Effector CD8-positive, alpha-beta T cell (primary cell): Measurements from ENCODE around the gene TMEM52.
A peak's percentile ranks its signal among the peaks of the same experiment; 100 is the strongest.

Source experiments
- DNase-seq: peaks from one replicate; lab custom pipeline; 2025; lab: John Stamatoyannopoulos, UW

TMEM52 gene

GRCh38 chr1:1926886-1927660, 8.0 kb upstream of the TMEM52 start:
- DNase-seq: no peak

- no peak for DNase-seq
Measured at GRCh38 chr1:1926346-1926811, 7.3 kb upstream of the TMEM52 start.

- no peak for DNase-seq
Measured at GRCh38 chr1:1925437-1926345, 6.6 kb upstream of the TMEM52 start.

GRCh38 chr1:1924849-1925248, 5.8 kb upstream of the TMEM52 start:
- DNase-seq: no peak

DNA sequence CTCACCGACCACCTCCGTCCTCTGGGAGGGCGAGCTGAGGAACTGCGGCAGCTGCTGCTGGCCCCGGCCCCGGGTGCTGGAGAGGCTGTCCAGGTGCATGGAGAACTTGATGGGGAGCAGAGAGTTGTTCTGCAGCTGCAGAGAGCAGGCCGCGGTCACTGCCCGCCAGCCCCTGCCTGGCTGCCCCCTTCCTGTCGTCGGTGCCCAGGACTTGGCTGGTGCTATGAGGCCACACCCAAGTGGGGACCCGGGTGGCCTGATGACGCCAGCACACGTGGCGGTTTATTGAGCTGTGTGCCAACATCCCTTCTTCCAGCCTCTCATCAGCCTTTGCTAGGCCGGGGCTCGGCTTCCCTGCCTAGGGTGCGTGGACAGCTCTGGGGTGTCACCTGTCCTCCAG, 5.3 kb upstream of the TMEM52 start:
- no peak for DNase-seq

- no peak for DNase-seq
Measured at GRCh38 chr1:1922956-1923833, 4.1 kb upstream of the TMEM52 start.

- no peak for DNase-seq
Measured at GRCh38 chr1:1922702-1922955, 3.5 kb upstream of the TMEM52 start.

DNA sequence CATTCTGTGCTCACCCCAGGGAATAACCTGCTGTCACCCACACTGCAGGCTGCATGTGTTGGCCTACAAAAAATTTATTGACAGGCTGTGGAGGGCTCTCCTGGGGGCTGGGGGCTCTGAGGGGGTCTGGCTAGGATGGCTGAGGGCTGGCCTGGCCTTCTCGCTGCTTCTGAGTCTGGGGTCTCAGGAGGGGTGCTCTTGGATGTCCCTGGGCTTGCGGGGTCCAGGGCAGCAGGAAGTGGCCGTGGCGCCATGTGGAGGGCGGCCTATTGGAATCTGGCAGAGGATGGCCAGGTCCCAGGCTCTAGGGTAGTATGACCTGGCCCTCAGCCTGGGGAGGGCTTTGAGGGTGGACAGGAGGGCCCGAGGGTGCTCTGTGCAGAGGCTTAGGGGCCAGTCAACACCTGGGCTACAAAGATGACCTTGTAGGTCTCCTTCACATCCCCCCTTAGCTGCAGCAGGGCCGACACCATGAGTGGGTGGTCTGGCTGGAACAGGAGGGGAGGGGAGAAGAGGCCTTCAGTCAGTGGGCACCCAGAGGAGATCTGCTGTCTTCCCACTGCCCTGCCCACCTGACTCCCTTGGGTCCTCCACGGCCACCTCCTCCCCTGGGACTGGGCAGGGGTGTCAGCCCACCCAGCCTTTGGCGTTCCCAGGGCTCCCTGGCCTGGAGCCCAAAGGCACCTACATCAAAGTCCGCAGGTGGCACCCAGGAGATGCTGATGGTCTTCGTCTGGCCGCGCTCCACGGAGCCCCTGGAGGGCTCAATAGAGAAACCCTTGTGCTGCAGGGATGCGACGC, 3.0 kb upstream of the TMEM52 start:
- DNase-seq: no peak

DNA sequence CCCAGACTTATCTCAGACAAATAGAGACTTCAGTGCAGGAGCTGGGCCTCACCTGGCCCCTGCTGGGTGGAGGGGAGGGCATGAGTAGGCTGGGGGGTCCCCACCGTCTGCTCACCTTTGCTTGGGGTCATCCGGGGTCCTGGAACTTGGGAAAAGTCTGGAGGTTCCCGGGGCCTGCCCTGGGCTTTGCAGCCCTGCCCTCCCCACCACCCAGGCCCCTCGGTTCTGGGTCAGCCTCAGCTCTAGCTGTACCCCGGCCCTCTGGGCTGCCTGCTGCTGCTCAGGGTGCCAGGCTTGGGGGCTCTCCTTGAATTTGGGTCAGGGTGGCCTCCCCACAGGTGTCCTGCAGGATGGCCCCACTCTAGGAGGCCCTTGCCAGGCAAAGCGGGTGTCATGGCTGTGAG, 2.4 kb upstream of the TMEM52 start:
- DNase-seq: no peak

- no peak for DNase-seq
Measured at GRCh38 chr1:1920608-1921458, 1.8 kb upstream of the TMEM52 start.

DNA sequence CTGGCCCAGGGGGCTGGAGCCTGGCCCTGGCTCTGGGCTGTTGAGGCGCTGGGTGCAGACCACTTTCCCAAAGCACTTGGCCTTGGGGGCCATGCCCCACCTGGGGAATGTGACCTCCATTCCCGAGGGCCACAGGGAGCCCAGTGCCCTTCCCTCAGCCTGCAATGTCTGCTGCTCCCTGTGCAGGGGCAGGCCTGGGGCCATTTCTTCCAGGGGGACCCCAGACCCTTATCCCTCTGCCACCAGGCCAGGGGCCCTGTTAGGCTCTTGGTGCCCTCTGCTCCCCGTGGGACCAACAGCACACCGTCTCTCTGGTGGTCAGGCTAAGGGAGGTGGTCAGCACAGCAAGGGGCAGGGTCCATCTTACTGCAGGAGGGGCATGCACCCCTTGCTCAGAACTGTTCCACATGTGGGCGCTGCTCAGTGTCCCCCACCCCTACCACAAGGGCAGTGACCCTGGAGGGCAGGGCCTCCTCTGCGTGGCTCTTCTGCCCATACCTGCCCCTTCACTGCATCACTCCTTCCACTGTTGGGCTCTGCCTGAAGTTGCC, 1.1 kb upstream of the TMEM52 start:
- no peak for DNase-seq

- DNase-seq: peak; percentile 100
Measured at GRCh38 chr1:1919304-1920056, 401 bp upstream of the TMEM52 start.

GRCh38 chr1:1917995-1918900, 831 bp downstream of the TMEM52 start:
- no peak for DNase-seq

GRCh38 chr1:1917304-1917976, 1.6 kb downstream of the TMEM52 start:
- DNase-seq: no peak

DNA sequence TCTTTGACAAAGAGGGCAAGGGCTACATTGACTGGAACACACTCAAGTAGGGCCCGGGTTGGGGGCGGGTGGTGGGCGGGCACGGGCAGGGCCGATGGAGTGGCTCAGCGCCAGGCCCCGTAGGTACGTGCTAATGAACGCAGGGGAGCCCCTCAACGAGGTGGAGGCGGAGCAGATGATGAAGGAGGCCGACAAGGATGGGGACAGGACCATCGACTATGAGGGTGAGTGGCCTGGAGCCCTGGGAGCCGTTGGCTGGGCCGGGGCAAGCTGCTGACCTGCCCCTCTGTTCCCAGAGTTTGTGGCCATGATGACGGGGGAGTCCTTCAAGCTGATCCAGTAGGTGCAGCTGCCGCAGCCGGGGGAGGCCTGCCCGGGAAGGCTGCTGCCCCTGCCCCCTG, 2.2 kb downstream of the TMEM52 start:
- DNase-seq: no peak

GRCh38 chr1:1915911-1916840, 2.9 kb downstream of the TMEM52 start:
- no peak for DNase-seq
